ENCODE results near the gene AFDN.

Gene AFDN

GRCh38 chr6:167951781-167952511, 125.2 kb downstream of the AFDN start:
- peaks cover 8% of the 10 kb centered on the region for H3K4me1 ChIP-seq (ENCODE audit: control insufficient read depth, insufficient read depth, low read length, unreplicated experiment)
- peaks cover 3% of the 10 kb centered on the region for H3K79me2 ChIP-seq (ENCODE audit: control insufficient read depth, insufficient read depth, low read length, unreplicated experiment)
- H3K27me3 ChIP-seq (ENCODE audit: insufficient read depth, low read length): no peaks in the 10 kb centered on the region
- H2AFZ ChIP-seq (ENCODE audit: low read length, unreplicated experiment): no peak overlapping the region
- no peak overlapping the region for H3K27ac ChIP-seq (ENCODE audit: low read depth, low read length)
- 0 out of 2 replicates have a peak, but pooled peaks cover 3% of the 10 kb centered on the region for H3K36me3 ChIP-seq (ENCODE audit: insufficient read depth, low read length)
- H3K4me3 ChIP-seq (ENCODE audit: low read depth, low read length): no peak overlapping the region

- no peaks in the 10 kb centered on the region for H3K27me3 ChIP-seq (ENCODE audit: insufficient read depth, low read length)
- H3K79me2 ChIP-seq (ENCODE audit: control insufficient read depth, insufficient read depth, low read length, unreplicated experiment): peaks cover 3% of the 10 kb centered on the region
- H3K27ac ChIP-seq (ENCODE audit: low read depth, low read length): no peak overlapping the region
- H3K4me3 ChIP-seq (ENCODE audit: low read depth, low read length): no peak overlapping the region
- H3K36me3 ChIP-seq (ENCODE audit: insufficient read depth, low read length): 0 out of 2 replicates have a peak, but pooled peaks cover 3% of the 10 kb centered on the region
- H2AFZ ChIP-seq (ENCODE audit: low read length, unreplicated experiment): no peak overlapping the region
- peaks cover 13% of the 10 kb centered on the region for H3K4me1 ChIP-seq (ENCODE audit: control insufficient read depth, insufficient read depth, low read length, unreplicated experiment)
Measured at GRCh38 chr6:167952512-167952859, 125.8 kb downstream of the AFDN start.

GRCh38 chr6:167953551-167953950, 126.8 kb downstream of the AFDN start:
- Histone ChIP-seq H3K27ac (ENCODE audit: low read depth, low read length) (no peak overlapping the region), H3K4me3 (ENCODE audit: low read depth, low read length) (no peak overlapping the region), H3K27me3 (ENCODE audit: insufficient read depth, low read length) (no peaks in the 10 kb centered on the region), H3K79me2 (ENCODE audit: control insufficient read depth, insufficient read depth, low read length, unreplicated experiment) (peaks cover 3% of the 10 kb centered on the region), H2AFZ (ENCODE audit: low read length, unreplicated experiment) (no peak overlapping the region), H3K4me1 (ENCODE audit: control insufficient read depth, insufficient read depth, low read length, unreplicated experiment) (peaks cover 16% of the 10 kb centered on the region), H3K36me3 (ENCODE audit: insufficient read depth, low read length) (0 out of 2 replicates have a peak, but pooled peaks cover 3% of the 10 kb centered on the region)

GRCh38 chr6:167954151-167954550, 127.4 kb downstream of the AFDN start:
- no peaks in the 10 kb centered on the region for H3K27me3 ChIP-seq (ENCODE audit: insufficient read depth, low read length)
- no peak overlapping the region for H2AFZ ChIP-seq (ENCODE audit: low read length, unreplicated experiment)
- no peak overlapping the region for H3K27ac ChIP-seq (ENCODE audit: low read depth, low read length)
- H3K4me3 ChIP-seq (ENCODE audit: low read depth, low read length): no peak overlapping the region
- peaks cover 16% of the 10 kb centered on the region for H3K4me1 ChIP-seq (ENCODE audit: control insufficient read depth, insufficient read depth, low read length, unreplicated experiment)
- H3K36me3 ChIP-seq (ENCODE audit: insufficient read depth, low read length): 0 out of 2 replicates have a peak, but pooled peaks cover 3% of the 10 kb centered on the region
- H3K79me2 ChIP-seq (ENCODE audit: control insufficient read depth, insufficient read depth, low read length, unreplicated experiment): peaks cover 3% of the 10 kb centered on the region

- no peaks in the 10 kb centered on the region for H3K36me3 ChIP-seq (ENCODE audit: insufficient read depth, low read length)
- no peak overlapping the region for H2AFZ ChIP-seq (ENCODE audit: low read length, unreplicated experiment)
- H3K27ac ChIP-seq (ENCODE audit: low read depth, low read length): no peak overlapping the region
- H3K4me1 ChIP-seq (ENCODE audit: control insufficient read depth, insufficient read depth, low read length, unreplicated experiment): peaks cover 16% of the 10 kb centered on the region
- H3K27me3 ChIP-seq (ENCODE audit: insufficient read depth, low read length): no peaks in the 10 kb centered on the region
- no peak overlapping the region for H3K4me3 ChIP-seq (ENCODE audit: low read depth, low read length)
- H3K79me2 ChIP-seq (ENCODE audit: control insufficient read depth, insufficient read depth, low read length, unreplicated experiment): peaks cover 3% of the 10 kb centered on the region
Measured at GRCh38 chr6:167956491-167956890, 129.8 kb downstream of the AFDN start.

GRCh38 chr6:167956983-167957492, 130.3 kb downstream of the AFDN start:
- H3K4me3 ChIP-seq (ENCODE audit: low read depth, low read length): peak overlapping the region; percentile 13; the same call in 1 of the 2 replicates
- peaks cover 16% of the 10 kb centered on the region for H3K4me1 ChIP-seq (ENCODE audit: control insufficient read depth, insufficient read depth, low read length, unreplicated experiment)
- H3K27ac ChIP-seq (ENCODE audit: low read depth, low read length): no peak overlapping the region
- H3K79me2 ChIP-seq (ENCODE audit: control insufficient read depth, insufficient read depth, low read length, unreplicated experiment): peaks cover 3% of the 10 kb centered on the region
- H3K27me3 ChIP-seq (ENCODE audit: insufficient read depth, low read length): no peaks in the 10 kb centered on the region
- no peak overlapping the region for H2AFZ ChIP-seq (ENCODE audit: low read length, unreplicated experiment)
- no peaks in the 10 kb centered on the region for H3K36me3 ChIP-seq (ENCODE audit: insufficient read depth, low read length)

GRCh38 chr6:167957626-167958025, 130.9 kb downstream of the AFDN start:
- H2AFZ ChIP-seq (ENCODE audit: low read length, unreplicated experiment): no peak overlapping the region
- H3K27me3 ChIP-seq (ENCODE audit: insufficient read depth, low read length): no peaks in the 10 kb centered on the region
- H3K27ac ChIP-seq (ENCODE audit: low read depth, low read length): no peak overlapping the region
- no peaks in the 10 kb centered on the region for H3K36me3 ChIP-seq (ENCODE audit: insufficient read depth, low read length)
- H3K4me3 ChIP-seq (ENCODE audit: low read depth, low read length): peak overlapping the region; percentile 13; the same call in 1 of the 2 replicates
- peaks cover 3% of the 10 kb centered on the region for H3K79me2 ChIP-seq (ENCODE audit: control insufficient read depth, insufficient read depth, low read length, unreplicated experiment)
- H3K4me1 ChIP-seq (ENCODE audit: control insufficient read depth, insufficient read depth, low read length, unreplicated experiment): peaks cover 16% of the 10 kb centered on the region

GRCh38 chr6:167960579-167960978, 133.9 kb downstream of the AFDN start:
- Histone ChIP-seq H3K79me2 (ENCODE audit: control insufficient read depth, insufficient read depth, low read length, unreplicated experiment) (peaks cover 3% of the 10 kb centered on the region), H3K27ac (ENCODE audit: low read depth, low read length) (no peak overlapping the region), H3K36me3 (ENCODE audit: insufficient read depth, low read length) (no peaks in the 10 kb centered on the region), H3K4me3 (ENCODE audit: low read depth, low read length) (no peak overlapping the region), H3K27me3 (ENCODE audit: insufficient read depth, low read length) (no peaks in the 10 kb centered on the region), H2AFZ (ENCODE audit: low read length, unreplicated experiment) (no peak overlapping the region), H3K4me1 (ENCODE audit: control insufficient read depth, insufficient read depth, low read length, unreplicated experiment) (peaks cover 16% of the 10 kb centered on the region)

- no peak overlapping the region for H2AFZ ChIP-seq (ENCODE audit: low read length, unreplicated experiment)
- no peak overlapping the region for H3K27ac ChIP-seq (ENCODE audit: low read depth, low read length)
- no peak overlapping the region for H3K4me3 ChIP-seq (ENCODE audit: low read depth, low read length)
- H3K79me2 ChIP-seq (ENCODE audit: control insufficient read depth, insufficient read depth, low read length, unreplicated experiment): no peaks in the 10 kb centered on the region
- no peaks in the 10 kb centered on the region for H3K27me3 ChIP-seq (ENCODE audit: insufficient read depth, low read length)
- no peaks in the 10 kb centered on the region for H3K36me3 ChIP-seq (ENCODE audit: insufficient read depth, low read length)
- peaks cover under 1% of the 10 kb centered on the region for H3K4me1 ChIP-seq (ENCODE audit: control insufficient read depth, insufficient read depth, low read length, unreplicated experiment)
Measured at GRCh38 chr6:167962711-167963110, 136.0 kb downstream of the AFDN start.

- H3K36me3 ChIP-seq (ENCODE audit: insufficient read depth, low read length): no peaks in the 10 kb centered on the region
- no peaks in the 10 kb centered on the region for H3K4me1 ChIP-seq (ENCODE audit: control insufficient read depth, insufficient read depth, low read length, unreplicated experiment)
- no peak overlapping the region for H3K4me3 ChIP-seq (ENCODE audit: low read depth, low read length)
- H2AFZ ChIP-seq (ENCODE audit: low read length, unreplicated experiment): no peak overlapping the region
- no peaks in the 10 kb centered on the region for H3K79me2 ChIP-seq (ENCODE audit: control insufficient read depth, insufficient read depth, low read length, unreplicated experiment)
- no peak overlapping the region for H3K27ac ChIP-seq (ENCODE audit: low read depth, low read length)
- H3K27me3 ChIP-seq (ENCODE audit: insufficient read depth, low read length): no peaks in the 10 kb centered on the region
Measured at GRCh38 chr6:167963589-167964057, 136.9 kb downstream of the AFDN start.
